Measurements from ENCODE around the gene NEURL1B. TPM values are rescaled to one million over a fixed set of nuclear protein-coding genes. Genes with fewer than 3 reads are reported as not detected.
"Not testable (repeated sequence)": the region's sequence is repeated elsewhere in the genome, so short reads cannot be mapped to it uniquely, and the experiment has no call there.

Gene NEURL1B
- total RNA-seq, 4 donors from 2014 or later: 8.2 to 29.9 (median 10.9) TPM

DNA sequence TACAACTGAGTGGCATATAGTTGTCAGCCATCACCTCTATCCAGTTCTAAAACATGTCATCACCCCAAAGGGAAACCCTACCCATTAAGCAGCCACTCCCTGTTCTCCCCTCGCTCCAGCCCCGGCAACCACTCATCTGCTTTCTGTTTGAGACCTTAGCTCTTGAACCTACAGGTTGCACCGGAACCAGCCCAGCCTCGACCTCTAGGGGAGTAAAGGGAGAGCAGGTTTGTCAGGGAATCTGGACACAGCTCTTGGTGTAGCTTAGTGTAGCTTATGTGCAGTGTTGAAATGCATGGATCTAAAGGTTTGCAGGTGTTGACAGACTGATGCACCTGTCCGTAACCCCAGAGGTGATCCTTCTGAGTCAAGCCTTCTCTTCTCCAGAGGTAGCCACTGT, 30.0 kb downstream of the NEURL1B start:
- H3K27ac ChIP-seq: no peak overlapping the region
- no peaks in the 10 kb centered on the region for H3K4me1 ChIP-seq
- 93 to 96% methylated on average over 5 of the region's 5 CpGs for WGBS, 2 donors
- no peaks in the 10 kb centered on the region for H3K27me3 ChIP-seq
- no peak for DNase-seq
- TF ChIP-seq POLR2A (IDR thresholded peaks at IDR 0.05): no peak
- TF ChIP-seq, protein P1, sequence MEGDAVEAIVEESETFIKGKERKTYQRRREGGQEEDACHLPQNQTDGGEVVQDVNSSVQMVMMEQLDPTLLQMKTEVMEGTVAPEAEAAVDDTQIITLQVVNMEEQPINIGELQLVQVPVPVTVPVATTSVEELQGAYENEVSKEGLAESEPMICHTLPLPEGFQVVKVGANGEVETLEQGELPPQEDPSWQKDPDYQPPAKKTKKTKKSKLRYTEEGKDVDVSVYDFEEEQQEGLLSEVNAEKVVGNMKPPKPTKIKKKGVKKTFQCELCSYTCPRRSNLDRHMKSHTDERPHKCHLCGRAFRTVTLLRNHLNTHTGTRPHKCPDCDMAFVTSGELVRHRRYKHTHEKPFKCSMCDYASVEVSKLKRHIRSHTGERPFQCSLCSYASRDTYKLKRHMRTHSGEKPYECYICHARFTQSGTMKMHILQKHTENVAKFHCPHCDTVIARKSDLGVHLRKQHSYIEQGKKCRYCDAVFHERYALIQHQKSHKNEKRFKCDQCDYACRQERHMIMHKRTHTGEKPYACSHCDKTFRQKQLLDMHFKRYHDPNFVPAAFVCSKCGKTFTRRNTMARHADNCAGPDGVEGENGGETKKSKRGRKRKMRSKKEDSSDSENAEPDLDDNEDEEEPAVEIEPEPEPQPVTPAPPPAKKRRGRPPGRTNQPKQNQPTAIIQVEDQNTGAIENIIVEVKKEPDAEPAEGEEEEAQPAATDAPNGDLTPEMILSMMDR (IDR thresholded peaks at IDR 0.05): no peak
- H3K4me3 ChIP-seq (replicated peaks in 1 of 3): no peak overlapping the region
- no peaks in the 10 kb centered on the region for H3K36me3 ChIP-seq
- no peaks in the 10 kb centered on the region for H3K9me3 ChIP-seq
- intact Hi-C loops (cut with DNase I): no loop called here

DNA sequence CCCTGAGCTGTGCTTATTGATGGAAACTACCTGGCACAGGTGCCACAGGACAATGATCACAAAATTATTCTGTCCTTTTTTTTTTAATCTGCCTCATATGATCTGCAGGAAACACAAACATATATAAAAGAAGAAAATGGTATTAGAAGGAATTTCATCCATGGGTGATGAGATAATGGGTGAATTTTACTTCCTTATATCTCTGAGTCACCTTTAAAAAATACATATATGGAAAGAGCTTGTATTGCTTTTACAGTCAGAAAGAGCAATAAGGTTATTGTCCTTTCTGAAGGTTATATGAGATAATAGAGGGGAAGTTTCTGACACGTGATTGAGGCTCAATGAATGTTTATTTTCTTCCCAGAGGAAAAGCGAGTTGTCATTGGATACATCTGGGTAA, 31.6 kb downstream of the NEURL1B start:
- 65 to 85% methylated on average over 2 of the region's 2 CpGs for WGBS, 2 donors
- Histone ChIP-seq H3K27ac (no peak overlapping the region), H3K9me3 (no peaks in the 10 kb centered on the region), H3K27me3 (no peaks in the 10 kb centered on the region), H3K36me3 (no peaks in the 10 kb centered on the region), H3K4me3 (replicated peaks in 1 of 3) (no peak overlapping the region), H3K4me1 (no peaks in the 10 kb centered on the region)
- intact Hi-C loops (cut with DNase I): no loop called here
- no peak for DNase-seq
- TF ChIP-seq, protein P1 (IDR thresholded peaks at IDR 0.05): no peak
- TF ChIP-seq POLR2A (IDR thresholded peaks at IDR 0.05): no peak

DNA sequence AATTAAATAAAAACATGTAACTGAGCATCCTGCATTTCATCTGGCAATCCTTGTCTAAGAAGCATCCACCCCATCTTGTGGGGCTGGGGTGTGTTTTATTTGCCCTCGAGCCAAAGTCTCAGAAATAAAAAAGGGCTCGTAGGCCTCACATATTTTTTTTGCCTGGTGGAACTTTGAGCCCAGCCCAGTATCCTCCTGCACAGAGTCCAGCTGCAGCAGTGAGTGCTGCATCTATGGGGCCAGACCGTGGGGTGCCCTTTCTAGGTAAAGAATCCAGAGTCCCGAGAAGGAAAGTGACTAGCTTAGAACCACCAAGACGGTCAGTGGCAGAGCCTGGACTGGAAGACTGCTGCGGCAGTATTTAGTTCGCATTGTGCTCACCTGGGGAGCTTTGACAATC, 33.1 kb downstream of the NEURL1B start:
- 83 to 90% methylated on average over 7 of the region's 7 CpGs for WGBS, 2 donors
- TF ChIP-seq POLR2A (IDR thresholded peaks at IDR 0.05): no peak
- TF ChIP-seq, protein P1 (IDR thresholded peaks at IDR 0.05): no peak
- H3K36me3 ChIP-seq: no peaks in the 10 kb centered on the region
- H3K9me3 ChIP-seq: no peaks in the 10 kb centered on the region
- H3K27me3 ChIP-seq: no peaks in the 10 kb centered on the region
- H3K27ac ChIP-seq: no peak overlapping the region
- H3K4me3 ChIP-seq (replicated peaks in 1 of 3): no peak overlapping the region
- H3K4me1 ChIP-seq: peaks cover 0 to 2% of the 10 kb centered on the region in 2 donors
- DNase-seq: no peak
- intact Hi-C loops (cut with DNase I): no loop called here

DNA sequence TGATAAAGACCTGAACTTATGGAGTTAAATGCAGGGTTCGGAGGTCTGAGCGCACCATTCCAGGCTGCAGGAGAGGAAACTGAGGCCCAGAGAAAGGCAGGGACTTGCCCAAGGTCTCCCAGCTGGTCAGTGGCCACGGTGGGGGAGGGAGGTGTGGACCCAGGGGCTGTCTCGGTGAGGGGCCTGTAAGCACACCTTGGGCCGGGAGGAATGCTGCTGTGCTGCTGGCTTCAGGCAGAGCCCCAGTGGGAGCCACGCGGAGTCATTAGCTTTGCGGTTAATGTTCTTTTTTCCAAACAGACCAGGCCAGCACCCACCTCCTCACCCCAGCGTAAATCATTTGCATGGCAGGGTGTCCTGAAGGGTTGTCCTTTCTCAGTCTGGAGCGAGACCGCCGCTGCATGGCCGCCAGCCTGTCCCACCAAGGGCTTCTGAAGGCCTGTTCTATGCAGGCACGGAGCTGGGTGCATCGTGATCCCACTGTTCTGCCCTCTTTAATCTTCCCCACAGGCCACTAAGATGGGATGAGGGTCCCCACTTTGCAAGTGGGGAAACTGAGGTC, 35.9 kb downstream of the NEURL1B start:
- no peak overlapping the region for H3K27ac ChIP-seq
- H3K4me1 ChIP-seq: peaks cover 0 to 4% of the 10 kb centered on the region in 2 donors
- no peak for DNase-seq
- H3K4me3 ChIP-seq (replicated peaks in 1 of 3): no peak overlapping the region
- TF ChIP-seq POLR2A (IDR thresholded peaks at IDR 0.05): no peak
- TF ChIP-seq, protein P1 (IDR thresholded peaks at IDR 0.05): no peak
- WGBS, 2 donors: 91 to 92% methylated on average over 15 of the region's 15 CpGs
- no peaks in the 10 kb centered on the region for H3K36me3 ChIP-seq
- no peaks in the 10 kb centered on the region for H3K9me3 ChIP-seq
- intact Hi-C loops (cut with DNase I): no loop called here
- H3K27me3 ChIP-seq: no peaks in the 10 kb centered on the region

DNA sequence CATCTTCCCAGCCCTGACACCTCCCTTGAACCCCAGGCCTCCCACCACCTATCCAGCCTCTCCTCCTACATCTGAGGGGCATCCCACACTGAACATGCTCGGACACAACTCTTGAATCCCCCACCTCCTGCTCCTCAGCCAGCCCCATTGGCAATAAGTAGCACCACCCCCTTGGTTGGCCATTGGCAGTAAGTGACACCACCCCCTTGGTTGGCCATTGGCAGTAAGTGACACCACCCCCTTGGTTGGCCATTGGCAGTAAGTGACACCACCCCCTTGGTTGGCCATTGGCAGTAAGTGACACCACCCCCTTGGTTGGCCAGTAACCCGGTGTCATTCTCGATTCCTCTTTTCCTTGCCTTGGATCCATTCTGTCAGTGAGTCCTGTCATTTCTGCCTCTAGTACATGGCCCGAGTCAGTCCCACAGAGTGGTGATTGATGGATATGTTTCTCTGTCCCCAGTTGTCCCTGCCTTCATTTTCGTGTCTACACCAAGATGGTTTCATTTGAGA, 37.4 kb downstream of the NEURL1B start:
- DNase-seq; H3K9me3 ChIP-seq; H3K4me3 ChIP-seq (replicated peaks in 1 of 3); H3K27me3 ChIP-seq; H3K27ac ChIP-seq; H3K4me1 ChIP-seq; H3K36me3 ChIP-seq; intact Hi-C loops (cut with DNase I): not testable (repeated sequence)
- 84 to 90% methylated on average over 5 of the region's 5 CpGs for WGBS, 2 donors
